Activated naive CD8-positive, alpha-beta T cell (primary cell): Measurements from ENCODE around the gene NF2.

ENCODE experiments used
- H3K27ac Mint-ChIP-seq: one replicate; pipeline ENCODE4 v1.8.0; 2021; ENCODE audit warnings: mixed read lengths
- H3K27me3 Mint-ChIP-seq: one replicate; pipeline ENCODE4 v1.8.0; 2021; ENCODE audit warnings: mixed read lengths
- H3K36me3 Mint-ChIP-seq: one replicate; pipeline ENCODE4 v1.8.0; 2021; ENCODE audit warnings: mixed read lengths
- H3K4me1 Mint-ChIP-seq: one replicate; pipeline ENCODE4 v1.8.0; 2021; ENCODE audit warnings: low read depth, mixed read lengths
- H3K4me3 Mint-ChIP-seq: one replicate; pipeline ENCODE4 v1.8.0; 2021; ENCODE audit warnings: mild to moderate bottlenecking, mixed read lengths
- H3K9me3 Mint-ChIP-seq: one replicate; pipeline ENCODE4 v1.8.0; 2021; ENCODE audit warnings: low read depth, mixed read lengths

NF2 gene

GRCh38 chr22:29734838-29735237 lies 131.4 kb downstream of the NF2 start:
- Mint-ChIP-seq H3K27ac (no peak overlapping the region), H3K4me1 (no peaks in the 10 kb centered on the region), H3K4me3 (no peak overlapping the region), H3K9me3 (no peaks in the 10 kb centered on the region), H3K36me3 (no peaks in the 10 kb centered on the region), H3K27me3 (no peaks in the 10 kb centered on the region)

- H3K9me3 Mint-ChIP-seq, result no peaks in the 10 kb centered on the region
- no peak overlapping the region for H3K4me3 Mint-ChIP-seq
- H3K4me1 Mint-ChIP-seq, result no peaks in the 10 kb centered on the region
- no peak overlapping the region for H3K27ac Mint-ChIP-seq
- no peaks in the 10 kb centered on the region for H3K27me3 Mint-ChIP-seq
- H3K36me3 Mint-ChIP-seq, result no peaks in the 10 kb centered on the region
Measured at GRCh38 chr22:29735416-29735815, 132.0 kb downstream of the NF2 start.

GRCh38 chr22:29737251-29738117 lies 134.1 kb downstream of the NF2 start:
- H3K36me3 Mint-ChIP-seq, result no peaks in the 10 kb centered on the region
- H3K4me3 Mint-ChIP-seq, result no peak overlapping the region
- no peaks in the 10 kb centered on the region for H3K4me1 Mint-ChIP-seq
- no peak overlapping the region for H3K27ac Mint-ChIP-seq
- no peaks in the 10 kb centered on the region for H3K9me3 Mint-ChIP-seq
- no peaks in the 10 kb centered on the region for H3K27me3 Mint-ChIP-seq

GRCh38 chr22:29738118-29738815 lies 134.8 kb downstream of the NF2 start:
- no peaks in the 10 kb centered on the region for H3K27me3 Mint-ChIP-seq
- no peaks in the 10 kb centered on the region for H3K36me3 Mint-ChIP-seq
- H3K9me3 Mint-ChIP-seq, result no peaks in the 10 kb centered on the region
- H3K4me1 Mint-ChIP-seq, result no peaks in the 10 kb centered on the region
- no peak overlapping the region for H3K4me3 Mint-ChIP-seq
- H3K27ac Mint-ChIP-seq, result no peak overlapping the region

GRCh38 chr22:29739346-29739875 lies 136.0 kb downstream of the NF2 start:
- Mint-ChIP-seq H3K4me1 (no peaks in the 10 kb centered on the region), H3K4me3 (no peak overlapping the region), H3K27me3 (no peaks in the 10 kb centered on the region), H3K9me3 (no peaks in the 10 kb centered on the region), H3K27ac (no peak overlapping the region), H3K36me3 (no peaks in the 10 kb centered on the region)

- Mint-ChIP-seq H3K4me3 (no peak overlapping the region), H3K9me3 (no peaks in the 10 kb centered on the region), H3K27ac (no peak overlapping the region), H3K27me3 (no peaks in the 10 kb centered on the region), H3K4me1 (no peaks in the 10 kb centered on the region), H3K36me3 (no peaks in the 10 kb centered on the region)
Measured at GRCh38 chr22:29740216-29740615, 136.8 kb downstream of the NF2 start.

- H3K4me1 Mint-ChIP-seq, result no peaks in the 10 kb centered on the region
- peaks cover 3% of the 10 kb centered on the region for H3K36me3 Mint-ChIP-seq
- no peak overlapping the region for H3K4me3 Mint-ChIP-seq
- H3K27ac Mint-ChIP-seq, result no peak overlapping the region
- H3K9me3 Mint-ChIP-seq, result no peaks in the 10 kb centered on the region
- H3K27me3 Mint-ChIP-seq, result no peaks in the 10 kb centered on the region
Measured at GRCh38 chr22:29741926-29742325, 138.5 kb downstream of the NF2 start.

GRCh38 chr22:29742326-29742725 lies 138.9 kb downstream of the NF2 start:
- no peak overlapping the region for H3K4me3 Mint-ChIP-seq
- no peak overlapping the region for H3K27ac Mint-ChIP-seq
- no peaks in the 10 kb centered on the region for H3K4me1 Mint-ChIP-seq
- H3K9me3 Mint-ChIP-seq, result no peaks in the 10 kb centered on the region
- no peaks in the 10 kb centered on the region for H3K27me3 Mint-ChIP-seq
- H3K36me3 Mint-ChIP-seq, result peaks cover 3% of the 10 kb centered on the region

- no peak overlapping the region for H3K27ac Mint-ChIP-seq
- H3K36me3 Mint-ChIP-seq, result peaks cover 5% of the 10 kb centered on the region
- H3K9me3 Mint-ChIP-seq, result no peaks in the 10 kb centered on the region
- no peaks in the 10 kb centered on the region for H3K27me3 Mint-ChIP-seq
- no peaks in the 10 kb centered on the region for H3K4me1 Mint-ChIP-seq
- H3K4me3 Mint-ChIP-seq, result no peak overlapping the region
Measured at GRCh38 chr22:29744902-29745301, 141.5 kb downstream of the NF2 start.

GRCh38 chr22:29747832-29748231 lies 144.4 kb downstream of the NF2 start:
- no peak overlapping the region for H3K27ac Mint-ChIP-seq
- H3K9me3 Mint-ChIP-seq, result no peaks in the 10 kb centered on the region
- peaks cover 10% of the 10 kb centered on the region for H3K4me1 Mint-ChIP-seq
- H3K4me3 Mint-ChIP-seq, result no peak overlapping the region
- no peaks in the 10 kb centered on the region for H3K27me3 Mint-ChIP-seq
- peaks cover 5% of the 10 kb centered on the region for H3K36me3 Mint-ChIP-seq
